ENCODE data around the gene SCN4B. TPM values are rescaled to one million over a fixed set of nuclear protein-coding genes. Genes with fewer than 3 reads are reported as not detected.
A peak's percentile ranks its signal among the peaks of the same experiment; 100 is the strongest.

The SCN4B gene
- total RNA-seq, 1 experiment from 2014 or later: 1.6 TPM

- no peak overlapping the region for H3K4me2 ChIP-seq (ENCODE audit: insufficient read depth, insufficient read length, low read length)
- no peak overlapping the region for H3K18ac ChIP-seq (ENCODE audit: insufficient read length, low read depth, low read length)
- no peak overlapping the region for H3K23ac ChIP-seq (ENCODE audit: insufficient read length, low read depth, low read length)
- peak overlapping the region in 1 of 3 experiments; percentile 37; a peak in 2 of 7 replicates for H3K27ac Mint-ChIP-seq
- peaks cover 9% of the 10 kb centered on the region for H3K27me3 Mint-ChIP-seq (ENCODE audit: low read depth)
- no peak for DNase-seq
- no peak overlapping the region for H2AK5ac ChIP-seq (ENCODE audit: insufficient read length, low read length)
- H3K27me3 ChIP-seq (ENCODE audit: insufficient read depth, low read length): no peaks in the 10 kb centered on the region
- H2AFZ ChIP-seq (ENCODE audit: low read length): no peak overlapping the region
- H3K9ac ChIP-seq (ENCODE audit: extremely low read depth, insufficient read length, low read length): no peak overlapping the region
- H3K79me2 ChIP-seq (ENCODE audit: insufficient read depth, low read length): no peaks in the 10 kb centered on the region
- H3K36me3 Mint-ChIP-seq (ENCODE audit: insufficient read depth in 1 of 3, low read depth in 3 of 3): no peaks in the 10 kb centered on the region
- H4K91ac ChIP-seq (ENCODE audit: insufficient read length, low read depth, low read length): no peak overlapping the region
- no peaks in the 10 kb centered on the region for H3K23me2 ChIP-seq (ENCODE audit: insufficient read length, low read depth, low read length, poor library complexity, severe bottlenecking)
- H3K4me1 ChIP-seq (ENCODE audit: insufficient read depth, low read length): no peaks in the 10 kb centered on the region
- H3K27ac ChIP-seq (ENCODE audit: insufficient read length, low read depth, low read length): no peak overlapping the region
- no peak overlapping the region for H4K8ac ChIP-seq (replicated peaks; ENCODE audit: insufficient read length, low read depth, low read length)
- no peak overlapping the region for H4K5ac ChIP-seq (ENCODE audit: insufficient read length, low read depth, low read length)
- H2BK120ac ChIP-seq (ENCODE audit: low read depth, low read length, poor library complexity, severe bottlenecking): no peak overlapping the region
- H4K20me1 ChIP-seq (ENCODE audit: control insufficient read depth, insufficient read depth, insufficient read length): no peaks in the 10 kb centered on the region
- no peak overlapping the region for H2BK20ac ChIP-seq (ENCODE audit: low read depth, low read length, poor library complexity, severe bottlenecking)
- H2BK5ac ChIP-seq (ENCODE audit: insufficient read length, low read length): no peak overlapping the region
- H3K9me3 ChIP-seq (ENCODE audit: control insufficient read depth, low read depth, low read length): no peaks in the 10 kb centered on the region
- peaks cover 22 to 31% of the 10 kb centered on the region in 2 experiments for H3K4me1 Mint-ChIP-seq
- H3T11ph ChIP-seq (ENCODE audit: low read length): no peak overlapping the region
- H3K4ac ChIP-seq (ENCODE audit: low read depth, low read length): no peak overlapping the region; the same call in 1 of the 2 replicates
- TF ChIP-seq CTCF (conservative IDR thresholded peaks at IDR 0.05): no peak
- no peak overlapping the region for H2BK12ac ChIP-seq (ENCODE audit: insufficient read length, low read depth, low read length)
- peaks cover 0 to 2% of the 10 kb centered on the region in 2 experiments; a peak in 2 of 5 replicates for H3K9me3 Mint-ChIP-seq
- H3K4me3 Mint-ChIP-seq: no peak overlapping the region; a peak in 1 of 5 replicates
- no peak overlapping the region for H3K56ac ChIP-seq (ENCODE audit: insufficient read length, low read depth, low read length)
- H3K14ac ChIP-seq (ENCODE audit: insufficient read depth, low read length): no peak overlapping the region
- WGBS (ENCODE audit: extremely low coverage, insufficient read length, low lambda C conversion rate): no CpG with 5 or more reads among the region's 9 CpGs
- no peak overlapping the region for H2BK15ac ChIP-seq (ENCODE audit: low read depth, low read length)
- no peaks in the 10 kb centered on the region for H3K79me1 ChIP-seq (ENCODE audit: insufficient read depth, low read depth, low read length, poor library complexity, severe bottlenecking)
These were observed 34.6 kb downstream of the SCN4B start for GRCh38 chr11:118117790-118118601.
